Stomach (tissue), 4 donors: ENCODE results near the gene DACT2.

Experiments
- POLR2A ChIP-seq, 4 donors: fragments of 450-650 bp; IDR thresholded peaks; one replicate each; pipeline ENCODE4 v1.6.1; 2016; ENCODE audit warnings: antibody characterized with exemption in 4 of 4, control low read depth in 2 of 4, mild to moderate bottlenecking in 1 of 4, moderate library complexity in 1 of 4
- TF ChIP-seq, protein P1 (sequence below), 7 experiments: fragments of 450-650 bp in 4 of 7; fragments of 200-600 bp in 3 of 7; sonication (generic) in 3 of 7; IDR thresholded peaks; one replicate each; pipeline ENCODE4 v1.5.1; 2016 to 2019; ENCODE audit warnings: antibody characterized with exemption in 7 of 7, control low read depth in 2 of 7, mild to moderate bottlenecking in 1 of 7

DNA sequence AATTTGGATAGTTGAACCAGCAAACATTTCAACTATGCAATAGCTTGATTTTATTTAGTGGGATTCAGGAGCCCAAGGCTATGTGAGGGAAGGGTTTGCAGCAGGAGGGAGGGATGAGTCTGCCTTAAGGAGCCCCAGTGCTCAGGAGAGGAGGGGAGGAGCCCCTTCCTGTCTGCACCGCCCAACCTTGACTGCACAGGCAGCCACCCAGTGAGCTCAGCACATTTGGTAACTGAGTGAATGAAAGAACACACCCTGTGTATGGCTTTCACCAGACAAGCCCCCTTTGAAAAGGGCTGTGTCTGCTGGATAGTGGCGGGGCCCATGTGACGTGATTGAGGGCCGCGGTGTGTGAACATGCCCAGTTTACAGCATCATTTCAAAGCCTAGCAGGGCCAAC, 17.0 kb downstream of the DACT2 start:
- TF ChIP-seq, protein P1, sequence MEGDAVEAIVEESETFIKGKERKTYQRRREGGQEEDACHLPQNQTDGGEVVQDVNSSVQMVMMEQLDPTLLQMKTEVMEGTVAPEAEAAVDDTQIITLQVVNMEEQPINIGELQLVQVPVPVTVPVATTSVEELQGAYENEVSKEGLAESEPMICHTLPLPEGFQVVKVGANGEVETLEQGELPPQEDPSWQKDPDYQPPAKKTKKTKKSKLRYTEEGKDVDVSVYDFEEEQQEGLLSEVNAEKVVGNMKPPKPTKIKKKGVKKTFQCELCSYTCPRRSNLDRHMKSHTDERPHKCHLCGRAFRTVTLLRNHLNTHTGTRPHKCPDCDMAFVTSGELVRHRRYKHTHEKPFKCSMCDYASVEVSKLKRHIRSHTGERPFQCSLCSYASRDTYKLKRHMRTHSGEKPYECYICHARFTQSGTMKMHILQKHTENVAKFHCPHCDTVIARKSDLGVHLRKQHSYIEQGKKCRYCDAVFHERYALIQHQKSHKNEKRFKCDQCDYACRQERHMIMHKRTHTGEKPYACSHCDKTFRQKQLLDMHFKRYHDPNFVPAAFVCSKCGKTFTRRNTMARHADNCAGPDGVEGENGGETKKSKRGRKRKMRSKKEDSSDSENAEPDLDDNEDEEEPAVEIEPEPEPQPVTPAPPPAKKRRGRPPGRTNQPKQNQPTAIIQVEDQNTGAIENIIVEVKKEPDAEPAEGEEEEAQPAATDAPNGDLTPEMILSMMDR (IDR thresholded peaks at IDR 0.05): no peak
- no peak for TF ChIP-seq POLR2A (IDR thresholded peaks at IDR 0.05)
